Measurements from ENCODE around the gene MMP20.

GRCh38 chr11:102639656-102640055 lies 14.5 kb upstream of the MMP20 start:
- TF ChIP-seq CTCF (IDR thresholded peaks at IDR 0.05), result no peak
- no peak for TF ChIP-seq POLR2A (IDR thresholded peaks at IDR 0.05)
- TF ChIP-seq POLR2AphosphoS5 (IDR thresholded peaks at IDR 0.05), result no peak
